Activated naive CD8-positive, alpha-beta T cell (primary cell): ENCODE data around the gene UBR4.
A peak's percentile ranks its signal among the peaks of the same experiment; 100 is the strongest.

Experiments
- H3K27ac Mint-ChIP-seq: one replicate; pipeline ENCODE4 v1.8.0; 2021; ENCODE audit warnings: mixed read lengths
- H3K27me3 Mint-ChIP-seq: one replicate; pipeline ENCODE4 v1.8.0; 2021; ENCODE audit warnings: mixed read lengths
- H3K36me3 Mint-ChIP-seq: one replicate; pipeline ENCODE4 v1.8.0; 2021; ENCODE audit warnings: mixed read lengths
- H3K4me1 Mint-ChIP-seq: one replicate; pipeline ENCODE4 v1.8.0; 2021; ENCODE audit warnings: low read depth, mixed read lengths
- H3K4me3 Mint-ChIP-seq: one replicate; pipeline ENCODE4 v1.8.0; 2021; ENCODE audit warnings: mild to moderate bottlenecking, mixed read lengths
- H3K9me3 Mint-ChIP-seq: one replicate; pipeline ENCODE4 v1.8.0; 2021; ENCODE audit warnings: low read depth, mixed read lengths

Gene UBR4

DNA sequence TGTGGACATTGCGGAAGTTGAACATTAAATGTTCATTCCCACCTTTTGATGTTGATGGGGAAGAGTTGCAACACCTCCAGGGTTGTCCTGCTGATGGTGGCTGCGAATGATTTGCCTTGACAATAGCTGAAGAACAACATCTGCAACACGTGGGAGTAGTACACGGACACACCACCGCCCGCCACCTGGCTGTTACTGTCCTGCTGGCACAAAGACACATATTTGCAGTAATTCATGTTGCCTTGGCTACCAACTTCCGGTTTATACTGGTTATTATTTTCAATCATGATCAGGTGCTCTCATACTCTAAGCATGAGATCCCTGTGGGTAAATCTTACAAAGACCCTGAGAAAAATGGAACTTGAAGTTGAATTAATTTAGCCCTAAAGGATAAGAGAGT, 55.2 kb downstream of the UBR4 start:
- peaks cover 18% of the 10 kb centered on the region for H3K36me3 Mint-ChIP-seq
- no peaks in the 10 kb centered on the region for H3K9me3 Mint-ChIP-seq
- H3K27me3 Mint-ChIP-seq = no peaks in the 10 kb centered on the region
- no peak overlapping the region for H3K27ac Mint-ChIP-seq
- H3K4me3 Mint-ChIP-seq = no peak overlapping the region
- H3K4me1 Mint-ChIP-seq = peaks cover 6% of the 10 kb centered on the region

- peaks cover 29% of the 10 kb centered on the region for H3K36me3 Mint-ChIP-seq
- H3K27me3 Mint-ChIP-seq = no peaks in the 10 kb centered on the region
- no peak overlapping the region for H3K4me3 Mint-ChIP-seq
- no peak overlapping the region for H3K27ac Mint-ChIP-seq
- no peaks in the 10 kb centered on the region for H3K9me3 Mint-ChIP-seq
- peaks cover 6% of the 10 kb centered on the region for H3K4me1 Mint-ChIP-seq
Measured at GRCh38 chr1:19153169-19153568, 56.9 kb downstream of the UBR4 start.

DNA sequence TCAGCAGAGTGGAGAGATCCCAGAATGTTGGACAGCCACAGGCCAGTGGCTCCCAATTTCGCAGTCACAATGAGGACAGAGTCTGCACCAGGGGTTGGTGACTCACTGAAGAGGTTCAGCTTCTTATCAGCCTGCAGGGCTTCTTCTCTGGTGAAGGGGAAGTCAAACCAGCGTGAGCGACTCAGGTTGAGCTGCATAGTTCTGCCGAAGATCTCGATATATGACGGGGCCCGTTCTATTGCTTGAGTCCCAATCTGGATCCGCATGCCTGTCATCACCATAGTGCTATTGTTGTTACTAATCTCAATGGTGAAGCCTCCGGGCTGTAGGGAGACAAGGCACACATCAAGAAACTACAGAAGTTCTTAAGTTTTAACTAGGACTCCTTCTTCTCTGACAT, 58.5 kb downstream of the UBR4 start:
- no peak overlapping the region for H3K27ac Mint-ChIP-seq
- H3K36me3 Mint-ChIP-seq = peaks cover 28% of the 10 kb centered on the region

GRCh38 chr1:19149736-19150135, 60.3 kb downstream of the UBR4 start:
- Mint-ChIP-seq H3K4me1 (no peaks in the 10 kb centered on the region), H3K4me3 (no peak overlapping the region), H3K27ac (peak overlapping the region; percentile 66), H3K36me3 (peaks cover 24% of the 10 kb centered on the region), H3K27me3 (no peaks in the 10 kb centered on the region), H3K9me3 (no peaks in the 10 kb centered on the region)

More for the DNA sequence above, 58.5 kb downstream of the UBR4 start:
- no peaks in the 10 kb centered on the region for H3K9me3 Mint-ChIP-seq
- no peak overlapping the region for H3K4me3 Mint-ChIP-seq
- peaks cover 3% of the 10 kb centered on the region for H3K4me1 Mint-ChIP-seq
- H3K27me3 Mint-ChIP-seq = no peaks in the 10 kb centered on the region

- Mint-ChIP-seq H3K27ac (no peak overlapping the region), H3K4me3 (no peak overlapping the region), H3K27me3 (no peaks in the 10 kb centered on the region), H3K4me1 (peaks cover 2% of the 10 kb centered on the region), H3K9me3 (no peaks in the 10 kb centered on the region), H3K36me3 (peaks cover 16% of the 10 kb centered on the region)
Measured at GRCh38 chr1:19140465-19140864, 69.6 kb downstream of the UBR4 start.

DNA sequence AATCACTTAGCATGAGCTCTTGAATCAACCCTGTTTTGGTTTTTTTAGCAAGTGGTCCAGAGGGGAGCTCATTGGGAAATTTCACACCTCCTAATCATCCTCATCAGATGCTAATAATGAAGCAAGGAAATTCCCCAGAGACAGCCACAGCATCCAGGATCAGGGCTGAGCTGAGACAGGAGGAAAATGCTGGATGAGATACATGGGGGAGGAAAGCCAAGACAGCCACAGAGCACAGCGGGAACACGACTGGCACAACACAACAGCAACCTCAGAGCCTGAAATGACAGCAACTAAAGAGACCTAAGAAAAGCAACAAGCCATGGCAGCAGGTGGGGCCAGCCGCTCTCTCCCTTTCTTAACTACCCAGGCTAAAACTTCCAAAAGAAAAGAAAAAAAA, 70.4 kb downstream of the UBR4 start:
- peaks cover 22% of the 10 kb centered on the region for H3K36me3 Mint-ChIP-seq
- no peak overlapping the region for H3K27ac Mint-ChIP-seq
- H3K9me3 Mint-ChIP-seq = no peaks in the 10 kb centered on the region
- H3K4me3 Mint-ChIP-seq = no peak overlapping the region
- H3K27me3 Mint-ChIP-seq = no peaks in the 10 kb centered on the region
- H3K4me1 Mint-ChIP-seq = peaks cover 2% of the 10 kb centered on the region

GRCh38 chr1:19138958-19139581, 71.0 kb downstream of the UBR4 start:
- no peak overlapping the region for H3K27ac Mint-ChIP-seq
- no peaks in the 10 kb centered on the region for H3K9me3 Mint-ChIP-seq
- H3K27me3 Mint-ChIP-seq = no peaks in the 10 kb centered on the region
- no peak overlapping the region for H3K4me3 Mint-ChIP-seq
- peaks cover 28% of the 10 kb centered on the region for H3K36me3 Mint-ChIP-seq
- peaks cover 2% of the 10 kb centered on the region for H3K4me1 Mint-ChIP-seq

GRCh38 chr1:19138331-19138730, 71.7 kb downstream of the UBR4 start:
- Mint-ChIP-seq H3K36me3 (peaks cover 26% of the 10 kb centered on the region), H3K4me3 (no peak overlapping the region), H3K27ac (no peak overlapping the region)

DNA sequence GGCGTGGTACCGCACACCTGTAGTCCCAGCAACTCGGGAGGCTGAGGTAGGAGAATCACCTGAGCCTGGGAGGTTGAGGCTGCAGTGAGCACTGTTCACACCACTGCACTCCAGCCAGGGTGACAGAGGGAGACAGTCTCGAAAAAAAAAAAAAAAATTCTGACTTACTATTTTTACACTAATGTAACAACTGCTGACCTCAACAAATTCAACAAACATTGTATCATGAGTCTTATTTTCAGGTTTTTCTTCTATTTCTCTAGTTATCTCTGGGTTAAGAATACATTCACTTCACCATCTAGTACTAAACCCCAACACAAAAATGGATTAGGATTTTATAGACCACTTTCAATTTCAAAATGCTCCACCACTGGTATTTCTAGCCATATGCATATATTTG, 72.9 kb downstream of the UBR4 start:
- Mint-ChIP-seq H3K9me3 (peaks cover 3% of the 10 kb centered on the region), H3K27ac (peak overlapping the region; percentile 64), H3K36me3 (peaks cover 32% of the 10 kb centered on the region), H3K27me3 (no peaks in the 10 kb centered on the region), H3K4me3 (no peak overlapping the region), H3K4me1 (peaks cover 2% of the 10 kb centered on the region)

More at GRCh38 chr1:19138331-19138730, 71.7 kb downstream of the UBR4 start:
- Mint-ChIP-seq H3K9me3 (peaks cover under 1% of the 10 kb centered on the region), H3K4me1 (peaks cover 2% of the 10 kb centered on the region), H3K27me3 (no peaks in the 10 kb centered on the region)

- Mint-ChIP-seq H3K4me1 (peaks cover 2% of the 10 kb centered on the region), H3K27ac (peak overlapping the region; percentile 3), H3K36me3 (peaks cover 36% of the 10 kb centered on the region), H3K27me3 (no peaks in the 10 kb centered on the region), H3K4me3 (no peak overlapping the region), H3K9me3 (peaks cover 3% of the 10 kb centered on the region)
Measured at GRCh38 chr1:19133360-19133759, 76.7 kb downstream of the UBR4 start.

DNA sequence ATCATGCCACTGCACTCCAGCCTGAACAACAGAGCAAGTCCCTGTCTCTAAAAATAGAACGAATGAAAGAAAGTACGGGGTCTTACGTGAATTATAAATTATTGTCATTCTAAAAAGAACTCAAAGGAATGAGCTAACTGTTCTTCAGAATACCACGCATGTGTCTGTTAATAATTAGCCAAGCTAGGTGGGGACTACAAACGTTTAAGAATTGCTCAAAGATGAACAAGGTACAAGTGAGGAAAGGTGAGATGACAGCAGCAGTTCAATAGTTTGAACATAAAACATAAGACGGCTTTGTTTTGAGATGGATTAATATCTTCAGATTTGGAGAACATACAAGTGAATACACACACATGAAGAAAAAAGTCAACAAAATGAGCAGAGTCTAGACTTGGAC, 79.6 kb downstream of the UBR4 start:
- Mint-ChIP-seq H3K9me3 (peaks cover 3% of the 10 kb centered on the region), H3K4me1 (peaks cover 7% of the 10 kb centered on the region), H3K4me3 (no peak overlapping the region), H3K27ac (peak overlapping the region; percentile 64), H3K36me3 (peaks cover 30% of the 10 kb centered on the region), H3K27me3 (no peaks in the 10 kb centered on the region)

DNA sequence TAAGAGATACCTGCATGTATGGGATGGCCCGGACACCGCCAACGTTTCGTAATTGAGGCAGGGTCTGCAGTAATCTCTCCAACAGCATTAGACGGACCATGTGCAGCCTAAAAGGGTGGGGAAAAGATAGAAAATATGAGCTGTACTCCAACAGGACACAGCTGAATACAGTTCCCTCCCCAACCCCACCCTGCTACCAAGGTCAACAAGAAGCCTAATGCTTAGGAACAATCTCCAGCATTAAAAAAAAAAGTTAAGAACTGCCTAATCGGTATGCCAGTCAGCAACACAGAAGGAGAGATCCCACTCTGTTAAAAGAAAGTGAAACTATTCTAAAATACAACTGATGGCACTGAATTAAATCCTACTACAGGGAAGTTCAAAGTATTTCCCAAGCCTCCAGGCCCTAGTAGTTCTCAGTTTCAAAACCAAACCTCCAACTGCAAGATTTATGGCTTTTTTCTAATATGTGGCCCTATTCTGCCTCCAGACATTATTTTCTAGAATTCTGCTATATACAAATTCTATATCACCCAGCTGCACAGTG, 81.0 kb downstream of the UBR4 start:
- Mint-ChIP-seq H3K27me3 (no peaks in the 10 kb centered on the region), H3K9me3 (peaks cover 3% of the 10 kb centered on the region), H3K36me3 (peaks cover 29% of the 10 kb centered on the region), H3K4me3 (no peak overlapping the region), H3K27ac (no peak overlapping the region), H3K4me1 (peaks cover 21% of the 10 kb centered on the region)

GRCh38 chr1:19124273-19124672, 85.8 kb downstream of the UBR4 start:
- no peaks in the 10 kb centered on the region for H3K27me3 Mint-ChIP-seq
- H3K4me1 Mint-ChIP-seq = peaks cover 28% of the 10 kb centered on the region
- peaks cover 29% of the 10 kb centered on the region for H3K36me3 Mint-ChIP-seq
- H3K4me3 Mint-ChIP-seq = peak overlapping the region; percentile 40
- peak overlapping the region; percentile 85 for H3K27ac Mint-ChIP-seq
- H3K9me3 Mint-ChIP-seq = no peaks in the 10 kb centered on the region

GRCh38 chr1:19123837-19124236, 86.2 kb downstream of the UBR4 start:
- Mint-ChIP-seq H3K27me3 (no peaks in the 10 kb centered on the region), H3K9me3 (no peaks in the 10 kb centered on the region), H3K36me3 (peaks cover 33% of the 10 kb centered on the region), H3K27ac (peak overlapping the region; percentile 85), H3K4me3 (peak overlapping the region; percentile 40), H3K4me1 (peaks cover 28% of the 10 kb centered on the region)

- H3K36me3 Mint-ChIP-seq = peaks cover 39% of the 10 kb centered on the region
- H3K4me1 Mint-ChIP-seq = peaks cover 28% of the 10 kb centered on the region
- no peaks in the 10 kb centered on the region for H3K9me3 Mint-ChIP-seq
- H3K27ac Mint-ChIP-seq = peak overlapping the region; percentile 54
- no peaks in the 10 kb centered on the region for H3K27me3 Mint-ChIP-seq
- H3K4me3 Mint-ChIP-seq = no peak overlapping the region
Measured at GRCh38 chr1:19122668-19123067, 87.4 kb downstream of the UBR4 start.

- H3K9me3 Mint-ChIP-seq = no peaks in the 10 kb centered on the region
- H3K36me3 Mint-ChIP-seq = peaks cover 36% of the 10 kb centered on the region
- H3K27ac Mint-ChIP-seq = peak overlapping the region; percentile 24
- H3K4me3 Mint-ChIP-seq = no peak overlapping the region
- H3K27me3 Mint-ChIP-seq = no peaks in the 10 kb centered on the region
- H3K4me1 Mint-ChIP-seq = peaks cover 23% of the 10 kb centered on the region
Measured at GRCh38 chr1:19121192-19121591, 88.9 kb downstream of the UBR4 start.
